DOHH2 (cell line): ENCODE measurements around the gene ZNF804B.

Experiments used
- H3F3A ChIP-seq: fragments of 200-600 bp; sonication (generic), shearing (Covaris generic); 2 replicates; pipeline ENCODE4 v1.6.0; 2016; ENCODE audit warnings: antibody characterized with exemption, mild to moderate bottlenecking; ENCODE audit not compliant: control insufficient read depth, insufficient read depth
- H3K27ac ChIP-seq: fragments of 200-600 bp; sonication (generic); 2 replicates; pipeline ENCODE4 v1.5.1; 2014; ENCODE audit warnings: low read depth, mild to moderate bottlenecking, low read length, moderate library complexity
- H3K27me3 ChIP-seq: fragments of 200-600 bp; sonication (generic); 2 replicates; pipeline ENCODE4 v1.6.1; 2014; ENCODE audit warnings: mild to moderate bottlenecking, low read length, mixed read lengths; ENCODE audit not compliant: control insufficient read depth
- H3K36me3 ChIP-seq: fragments of 200-600 bp; sonication (generic); 2 replicates; pipeline ENCODE4 v1.6.1; 2014; ENCODE audit warnings: mild to moderate bottlenecking, low read length, moderate library complexity, mixed read lengths; ENCODE audit not compliant: control insufficient read depth
- H3K4me1 ChIP-seq: fragments of 200-600 bp; sonication (generic); 2 replicates; pipeline ENCODE4 v1.6.1; 2014; ENCODE audit warnings: mild to moderate bottlenecking, low read length, mixed read lengths; ENCODE audit not compliant: control insufficient read depth
- H3K4me2 ChIP-seq: fragments of 200-600 bp; sonication (generic); 2 replicates; pipeline ENCODE4 v1.6.0; 2014; ENCODE audit warnings: mild to moderate bottlenecking, low read length, moderate library complexity
- H3K4me3 ChIP-seq: fragments of 200-600 bp; sonication (generic); 2 replicates; pipeline ENCODE4 v1.5.1; 2014; ENCODE audit warnings: mild to moderate bottlenecking, low read length, mixed read lengths
- H3K79me2 ChIP-seq: fragments of 200-600 bp; sonication (generic); 2 replicates; pipeline ENCODE4 v1.6.1; 2014; ENCODE audit warnings: mild to moderate bottlenecking, low read length, mixed read lengths; ENCODE audit not compliant: control insufficient read depth
- H3K9me2 ChIP-seq: fragments of 200-600 bp; sonication (generic); replicated peaks from 2 replicates; pipeline ENCODE4 v1.6.1; 2014; ENCODE audit warnings: mild to moderate bottlenecking, low read length, mixed read lengths; ENCODE audit not compliant: control insufficient read depth
- H3K9me3 ChIP-seq: fragments of 200-600 bp; sonication (generic); 2 replicates; pipeline ENCODE4 v1.6.1; 2014; ENCODE audit warnings: antibody characterized with exemption, low read length, mixed read lengths; ENCODE audit not compliant: control insufficient read depth, insufficient read depth
- H4K20me1 ChIP-seq: fragments of 200-600 bp; sonication (generic); 2 replicates; pipeline ENCODE4 v1.6.0; 2014; ENCODE audit warnings: low read depth, mild to moderate bottlenecking, antibody characterized with exemption, low read length, moderate library complexity; ENCODE audit not compliant: control insufficient read depth, insufficient read depth
- EZH2phosphoT487 ChIP-seq: fragments of 200-600 bp; sonication (generic); IDR thresholded peaks from 2 replicates; pipeline ENCODE4 v1.6.1; 2017; ENCODE audit warnings: borderline replicate concordance, mild to moderate bottlenecking, antibody characterized with exemption, low read length, moderate library complexity, mixed read lengths
- TF ChIP-seq, protein P1 (sequence below): fragments of 200-600 bp; sonication (generic); IDR thresholded peaks from one replicate; pipeline ENCODE4 v1.5.1; 2014; ENCODE audit warnings: antibody characterized with exemption, mild to moderate bottlenecking, low read depth, low read length; ENCODE audit not compliant: poor library complexity, severe bottlenecking

ZNF804B gene

GRCh38 chr7:89377219-89377618 is 617.7 kb downstream of the ZNF804B start:
- Histone ChIP-seq H3K4me3 (no peak overlapping the region), H3K79me2 (no peaks in the 10 kb centered on the region), H3K9me2 (no peaks in the 10 kb centered on the region), H3K9me3 (no peaks in the 10 kb centered on the region), H3K36me3 (no peaks in the 10 kb centered on the region), H3K27ac (no peak overlapping the region), H3K27me3 (no peaks in the 10 kb centered on the region), H3K4me2 (no peak overlapping the region), H3F3A (no peaks in the 10 kb centered on the region), H4K20me1 (no peaks in the 10 kb centered on the region), H3K4me1 (no peaks in the 10 kb centered on the region)
- TF ChIP-seq, protein P1, sequence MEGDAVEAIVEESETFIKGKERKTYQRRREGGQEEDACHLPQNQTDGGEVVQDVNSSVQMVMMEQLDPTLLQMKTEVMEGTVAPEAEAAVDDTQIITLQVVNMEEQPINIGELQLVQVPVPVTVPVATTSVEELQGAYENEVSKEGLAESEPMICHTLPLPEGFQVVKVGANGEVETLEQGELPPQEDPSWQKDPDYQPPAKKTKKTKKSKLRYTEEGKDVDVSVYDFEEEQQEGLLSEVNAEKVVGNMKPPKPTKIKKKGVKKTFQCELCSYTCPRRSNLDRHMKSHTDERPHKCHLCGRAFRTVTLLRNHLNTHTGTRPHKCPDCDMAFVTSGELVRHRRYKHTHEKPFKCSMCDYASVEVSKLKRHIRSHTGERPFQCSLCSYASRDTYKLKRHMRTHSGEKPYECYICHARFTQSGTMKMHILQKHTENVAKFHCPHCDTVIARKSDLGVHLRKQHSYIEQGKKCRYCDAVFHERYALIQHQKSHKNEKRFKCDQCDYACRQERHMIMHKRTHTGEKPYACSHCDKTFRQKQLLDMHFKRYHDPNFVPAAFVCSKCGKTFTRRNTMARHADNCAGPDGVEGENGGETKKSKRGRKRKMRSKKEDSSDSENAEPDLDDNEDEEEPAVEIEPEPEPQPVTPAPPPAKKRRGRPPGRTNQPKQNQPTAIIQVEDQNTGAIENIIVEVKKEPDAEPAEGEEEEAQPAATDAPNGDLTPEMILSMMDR: no peak
- no peak for TF ChIP-seq EZH2phosphoT487

- no peaks in the 10 kb centered on the region; the same call in 1 of the 2 replicates for H3F3A ChIP-seq
- no peak overlapping the region for H3K27ac ChIP-seq
- no peak overlapping the region for H3K4me2 ChIP-seq
- no peak overlapping the region for H3K4me3 ChIP-seq
- H3K4me1 ChIP-seq: no peaks in the 10 kb centered on the region
- TF ChIP-seq, protein P1: no peak
- no peak for TF ChIP-seq EZH2phosphoT487
- H3K36me3 ChIP-seq: no peaks in the 10 kb centered on the region
- no peaks in the 10 kb centered on the region for H3K27me3 ChIP-seq
- H4K20me1 ChIP-seq: no peaks in the 10 kb centered on the region
- no peaks in the 10 kb centered on the region for H3K79me2 ChIP-seq
- H3K9me2 ChIP-seq: no peaks in the 10 kb centered on the region
- H3K9me3 ChIP-seq: no peaks in the 10 kb centered on the region
Measured at GRCh38 chr7:89385411-89385810, 625.9 kb downstream of the ZNF804B start.
